Esophagus muscularis mucosa (tissue), 4 donors: ENCODE measurements around the gene LGI1.

Experiments
- EP300 ChIP-seq: sonication (generic); formaldehyde crosslinking; IDR thresholded peaks from one replicate; pipeline ENCODE4 v1.6.1; 2017; ENCODE audit warnings: antibody characterized with exemption
- POLR2A ChIP-seq: fragments of 450-650 bp; IDR thresholded peaks from one replicate; pipeline ENCODE4 v1.6.1; 2017; ENCODE audit warnings: antibody characterized with exemption, moderate library complexity, mild to moderate bottlenecking, low read depth
- POLR2AphosphoS5 ChIP-seq, 2 donors: sonication (generic); formaldehyde crosslinking; IDR thresholded peaks; one replicate each; pipeline ENCODE4 v1.6.1; 2017; ENCODE audit warnings: antibody characterized with exemption in 2 of 2
- TF ChIP-seq, protein P1 (sequence below), 3 experiments: fragments of 200-600 bp in 2 of 3; fragments of 450-650 bp in 1 of 3; sonication (generic) in 2 of 3; IDR thresholded peaks; one replicate each; pipeline ENCODE4 v1.5.1; 2017 to 2019; ENCODE audit warnings: antibody characterized with exemption in 3 of 3, mild to moderate bottlenecking in 2 of 3, moderate library complexity in 1 of 3

- TF ChIP-seq, protein P1, sequence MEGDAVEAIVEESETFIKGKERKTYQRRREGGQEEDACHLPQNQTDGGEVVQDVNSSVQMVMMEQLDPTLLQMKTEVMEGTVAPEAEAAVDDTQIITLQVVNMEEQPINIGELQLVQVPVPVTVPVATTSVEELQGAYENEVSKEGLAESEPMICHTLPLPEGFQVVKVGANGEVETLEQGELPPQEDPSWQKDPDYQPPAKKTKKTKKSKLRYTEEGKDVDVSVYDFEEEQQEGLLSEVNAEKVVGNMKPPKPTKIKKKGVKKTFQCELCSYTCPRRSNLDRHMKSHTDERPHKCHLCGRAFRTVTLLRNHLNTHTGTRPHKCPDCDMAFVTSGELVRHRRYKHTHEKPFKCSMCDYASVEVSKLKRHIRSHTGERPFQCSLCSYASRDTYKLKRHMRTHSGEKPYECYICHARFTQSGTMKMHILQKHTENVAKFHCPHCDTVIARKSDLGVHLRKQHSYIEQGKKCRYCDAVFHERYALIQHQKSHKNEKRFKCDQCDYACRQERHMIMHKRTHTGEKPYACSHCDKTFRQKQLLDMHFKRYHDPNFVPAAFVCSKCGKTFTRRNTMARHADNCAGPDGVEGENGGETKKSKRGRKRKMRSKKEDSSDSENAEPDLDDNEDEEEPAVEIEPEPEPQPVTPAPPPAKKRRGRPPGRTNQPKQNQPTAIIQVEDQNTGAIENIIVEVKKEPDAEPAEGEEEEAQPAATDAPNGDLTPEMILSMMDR (IDR thresholded peaks at IDR 0.05) = no peak
- TF ChIP-seq POLR2A = no peak
- TF ChIP-seq POLR2AphosphoS5 (IDR thresholded peaks at IDR 0.05) = no peak
- TF ChIP-seq EP300 = no peak
These were observed 38.4 kb downstream of the LGI1 start for GRCh38 chr10:93796167-93796566.
